ENCODE data around the gene MYO1C.

Gene MYO1C

DNA sequence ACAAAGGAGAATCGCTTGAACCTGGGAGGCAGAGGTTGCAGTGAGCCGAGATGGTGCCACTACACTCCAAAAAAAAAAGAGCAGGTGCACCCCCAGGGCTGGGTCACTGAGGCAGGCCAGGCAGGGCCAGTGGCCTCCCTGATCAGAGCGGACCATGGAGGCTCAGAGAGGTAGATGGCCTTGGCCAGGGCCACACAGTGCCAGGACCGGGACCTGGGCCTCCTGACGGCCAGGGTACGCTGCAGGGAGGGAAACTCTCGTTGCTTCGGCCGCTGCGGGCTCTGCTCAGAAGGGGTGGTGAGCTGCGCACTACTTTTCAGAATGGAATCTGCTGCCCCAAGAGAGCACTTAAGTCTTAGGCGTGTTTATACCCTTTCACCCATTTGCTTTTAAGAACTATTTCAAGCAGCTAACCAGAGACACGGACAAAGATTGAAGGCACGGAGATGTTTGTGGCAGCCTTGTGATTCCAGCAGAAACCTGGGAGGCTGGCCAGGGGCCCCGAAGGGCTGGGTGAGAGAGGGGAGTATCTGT lies 17.1 kb downstream of the MYO1C start:
- no peaks in the 10 kb centered on the region for H3K27me3 ChIP-seq (ENCODE audit: insufficient read depth, low read length, poor library complexity, severe bottlenecking)
- TF ChIP-seq, protein P1, sequence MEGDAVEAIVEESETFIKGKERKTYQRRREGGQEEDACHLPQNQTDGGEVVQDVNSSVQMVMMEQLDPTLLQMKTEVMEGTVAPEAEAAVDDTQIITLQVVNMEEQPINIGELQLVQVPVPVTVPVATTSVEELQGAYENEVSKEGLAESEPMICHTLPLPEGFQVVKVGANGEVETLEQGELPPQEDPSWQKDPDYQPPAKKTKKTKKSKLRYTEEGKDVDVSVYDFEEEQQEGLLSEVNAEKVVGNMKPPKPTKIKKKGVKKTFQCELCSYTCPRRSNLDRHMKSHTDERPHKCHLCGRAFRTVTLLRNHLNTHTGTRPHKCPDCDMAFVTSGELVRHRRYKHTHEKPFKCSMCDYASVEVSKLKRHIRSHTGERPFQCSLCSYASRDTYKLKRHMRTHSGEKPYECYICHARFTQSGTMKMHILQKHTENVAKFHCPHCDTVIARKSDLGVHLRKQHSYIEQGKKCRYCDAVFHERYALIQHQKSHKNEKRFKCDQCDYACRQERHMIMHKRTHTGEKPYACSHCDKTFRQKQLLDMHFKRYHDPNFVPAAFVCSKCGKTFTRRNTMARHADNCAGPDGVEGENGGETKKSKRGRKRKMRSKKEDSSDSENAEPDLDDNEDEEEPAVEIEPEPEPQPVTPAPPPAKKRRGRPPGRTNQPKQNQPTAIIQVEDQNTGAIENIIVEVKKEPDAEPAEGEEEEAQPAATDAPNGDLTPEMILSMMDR (conservative IDR thresholded peaks at IDR 0.05; ENCODE audit: low read length): no peak
- no peak for TF ChIP-seq EZH2phosphoT487 (IDR thresholded peaks at IDR 0.05; ENCODE audit: borderline replicate concordance)
- H3K9me2 ChIP-seq (replicated peaks; ENCODE audit: low read depth, low read length): no peaks in the 10 kb centered on the region
- no peak overlapping the region for H3K4me3 ChIP-seq (ENCODE audit: low read length, poor library complexity, severe bottlenecking)
- no peak overlapping the region for H3K4me2 ChIP-seq (ENCODE audit: low read depth, low read length, poor library complexity, severe bottlenecking)
- no peaks in the 10 kb centered on the region for H4K20me1 ChIP-seq (ENCODE audit: insufficient read depth, low read length, poor library complexity, severe bottlenecking)
- no peak overlapping the region for H3K9ac ChIP-seq (ENCODE audit: low read depth, low read length, poor library complexity, severe bottlenecking)
- no peaks in the 10 kb centered on the region for H3F3A ChIP-seq (ENCODE audit: low read depth)
- no peak overlapping the region for H2AFZ ChIP-seq (ENCODE audit: low read length)
- H3K79me2 ChIP-seq (ENCODE audit: insufficient read depth, low read length): no peaks in the 10 kb centered on the region
- H3K9me3 ChIP-seq (ENCODE audit: insufficient read depth, low read depth, low read length): no peaks in the 10 kb centered on the region
- H3K4me1 ChIP-seq (ENCODE audit: insufficient read depth, low read length, poor library complexity, severe bottlenecking): no peaks in the 10 kb centered on the region
- H3K36me3 ChIP-seq (ENCODE audit: insufficient read depth, low read length): no peaks in the 10 kb centered on the region

DNA sequence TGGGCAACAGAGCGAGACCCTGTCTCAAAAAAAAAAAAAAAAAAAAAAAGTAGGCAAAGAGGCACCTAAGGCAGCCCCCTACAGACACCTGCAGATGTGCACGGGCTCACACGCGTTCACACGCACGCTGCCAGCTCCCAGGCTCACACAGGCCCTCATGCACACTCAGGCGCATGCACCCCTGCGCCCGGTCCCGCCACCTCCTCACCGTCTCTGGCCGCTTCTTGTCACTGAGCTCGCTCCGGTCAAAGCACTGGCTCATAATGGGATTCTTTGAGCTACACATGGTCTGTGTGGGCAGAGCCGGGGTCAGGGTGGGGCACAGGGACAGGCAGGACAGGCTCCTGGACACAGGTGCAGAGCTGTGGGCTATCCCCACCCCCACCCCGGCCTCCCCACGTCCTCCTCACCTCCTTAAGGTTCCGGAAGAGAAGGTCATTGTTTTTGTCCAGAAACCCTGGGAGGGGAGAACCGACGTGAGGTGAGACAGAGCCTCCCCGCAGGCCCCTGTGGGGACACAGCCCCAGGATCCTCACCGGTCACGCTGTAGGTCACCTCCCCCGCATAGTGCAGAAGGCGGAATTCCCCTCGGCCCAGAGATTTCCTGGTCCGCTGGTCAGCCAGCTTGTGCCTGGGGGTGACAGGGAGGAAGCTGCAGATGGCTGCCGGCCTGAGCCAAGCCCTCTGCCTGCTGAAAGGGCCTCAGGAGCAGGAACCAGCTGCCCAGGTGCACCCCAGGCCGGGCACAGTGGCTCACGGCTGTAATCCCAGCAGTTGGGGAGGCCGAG lies 17.9 kb downstream of the MYO1C start:
- TF ChIP-seq EZH2phosphoT487 (IDR thresholded peaks at IDR 0.05; ENCODE audit: borderline replicate concordance): no peak
- Histone ChIP-seq H3K27me3 (ENCODE audit: insufficient read depth, low read length, poor library complexity, severe bottlenecking) (no peaks in the 10 kb centered on the region), H3F3A (ENCODE audit: low read depth) (no peaks in the 10 kb centered on the region), H3K79me2 (ENCODE audit: insufficient read depth, low read length) (no peaks in the 10 kb centered on the region), H3K9me3 (ENCODE audit: insufficient read depth, low read depth, low read length) (no peaks in the 10 kb centered on the region), H3K4me1 (ENCODE audit: insufficient read depth, low read length, poor library complexity, severe bottlenecking) (no peaks in the 10 kb centered on the region), H3K36me3 (ENCODE audit: insufficient read depth, low read length) (no peaks in the 10 kb centered on the region), H3K4me3 (ENCODE audit: low read length, poor library complexity, severe bottlenecking) (no peak overlapping the region), H3K9me2 (replicated peaks; ENCODE audit: low read depth, low read length) (no peaks in the 10 kb centered on the region), H2AFZ (ENCODE audit: low read length) (no peak overlapping the region), H3K4me2 (ENCODE audit: low read depth, low read length, poor library complexity, severe bottlenecking) (no peak overlapping the region), H4K20me1 (ENCODE audit: insufficient read depth, low read length, poor library complexity, severe bottlenecking) (no peaks in the 10 kb centered on the region), H3K9ac (ENCODE audit: low read depth, low read length, poor library complexity, severe bottlenecking) (no peak overlapping the region)

DNA sequence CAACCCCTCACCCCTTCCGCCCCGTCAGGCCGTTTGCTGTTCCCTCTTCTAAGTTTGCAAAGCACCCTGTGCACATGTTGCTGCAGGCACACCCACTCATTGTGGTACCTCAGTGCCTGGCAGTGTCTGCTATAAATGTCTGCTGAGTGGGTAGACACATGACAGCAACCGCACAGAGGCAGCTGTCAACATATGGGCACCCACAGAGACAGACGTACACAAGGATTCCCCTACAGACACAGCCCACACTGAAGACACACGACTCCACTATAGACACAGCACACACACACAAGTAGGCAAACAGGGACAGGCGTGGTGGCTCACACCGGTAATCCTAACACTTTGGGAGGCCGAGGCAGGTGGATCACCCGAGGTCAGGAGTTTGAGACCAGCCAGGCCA lies 18.6 kb downstream of the MYO1C start:
- TF ChIP-seq EZH2phosphoT487 (IDR thresholded peaks at IDR 0.05; ENCODE audit: borderline replicate concordance): no peak
- TF ChIP-seq, protein P1 (conservative IDR thresholded peaks at IDR 0.05; ENCODE audit: low read length): no peak
- H3K27me3 ChIP-seq (ENCODE audit: insufficient read depth, low read length, poor library complexity, severe bottlenecking): no peaks in the 10 kb centered on the region
- H3K4me1 ChIP-seq (ENCODE audit: insufficient read depth, low read length, poor library complexity, severe bottlenecking): no peaks in the 10 kb centered on the region
- H3K9ac ChIP-seq (ENCODE audit: low read depth, low read length, poor library complexity, severe bottlenecking): no peak overlapping the region
- H2AFZ ChIP-seq (ENCODE audit: low read length): no peak overlapping the region
- H3K79me2 ChIP-seq (ENCODE audit: insufficient read depth, low read length): no peaks in the 10 kb centered on the region
- no peak overlapping the region for H3K4me2 ChIP-seq (ENCODE audit: low read depth, low read length, poor library complexity, severe bottlenecking)
- H3F3A ChIP-seq (ENCODE audit: low read depth): no peaks in the 10 kb centered on the region
- H3K9me2 ChIP-seq (replicated peaks; ENCODE audit: low read depth, low read length): no peaks in the 10 kb centered on the region
- no peaks in the 10 kb centered on the region for H3K9me3 ChIP-seq (ENCODE audit: insufficient read depth, low read depth, low read length)
- H3K36me3 ChIP-seq (ENCODE audit: insufficient read depth, low read length): no peaks in the 10 kb centered on the region
- no peak overlapping the region for H3K4me3 ChIP-seq (ENCODE audit: low read length, poor library complexity, severe bottlenecking)
- H4K20me1 ChIP-seq (ENCODE audit: insufficient read depth, low read length, poor library complexity, severe bottlenecking): no peaks in the 10 kb centered on the region
